HG03460 (cell line): ENCODE measurements around the gene REM1.
"Not testable (repeated sequence)": the region's sequence is repeated elsewhere in the genome, so short reads cannot be mapped to it uniquely, and the experiment has no call there.

ENCODE experiments used
- ATAC-seq: cut with Tn5 transposase; IDR thresholded peaks from one replicate; pipeline ENCODE4 v1.9.1; 2021; ENCODE audit not compliant: unreplicated experiment

The REM1 gene

GRCh38 chr20:31474758-31475427 is at the start of gene REM1, which contains the start of gene DEFB124:
Gene REM1 (plus strand): TSS chr20:31475288. CDS start chr20:31476446, 1,158 bp downstream.
Gene DEFB124 (minus strand): TSS chr20:31475127. CDS start chr20:31473013, 2,114 bp downstream.
- ATAC-seq: no peak

- ATAC-seq: no peak
These were observed 49.3 kb upstream of the REM1 start for GRCh38 chr20:31425797-31426196.

- not testable (repeated sequence) for ATAC-seq
These were observed 48.1 kb upstream of the REM1 start for GRCh38 chr20:31426891-31427551.

- not testable (repeated sequence) for ATAC-seq
These were observed 47.5 kb upstream of the REM1 start for GRCh38 chr20:31427576-31427975.

GRCh38 chr20:31430568-31431115 is 44.4 kb upstream of the REM1 start:
- no peak for ATAC-seq

- no peak for ATAC-seq
These were observed 35.0 kb upstream of the REM1 start, which contains the start of gene DEFB123 for GRCh38 chr20:31440012-31440659. Gene DEFB123 (plus strand): TSS chr20:31440632. CDS start chr20:31440699, 67 bp downstream.

- ATAC-seq: no peak
These were observed 28.8 kb upstream of the REM1 start for GRCh38 chr20:31446084-31446819.

- no peak for ATAC-seq
These were observed 25.3 kb upstream of the REM1 start for GRCh38 chr20:31449511-31450414.

GRCh38 chr20:31452575-31452974 is 22.5 kb upstream of the REM1 start:
- no peak for ATAC-seq

- ATAC-seq: no peak
These were observed 20.7 kb upstream of the REM1 start for GRCh38 chr20:31454361-31454760.

- ATAC-seq: not testable (repeated sequence)
These were observed 4.1 kb upstream of the REM1 start for GRCh38 chr20:31470946-31471345.

- no peak for ATAC-seq
These were observed 2.4 kb upstream of the REM1 start for GRCh38 chr20:31472395-31473330.

GRCh38 chr20:31473331-31474096 is 1.6 kb upstream of the REM1 start:
- no peak for ATAC-seq

GRCh38 chr20:31474097-31474436 is 1.0 kb upstream of the REM1 start:
- ATAC-seq: no peak

GRCh38 chr20:31475472-31476293 is 595 bp downstream of the REM1 start:
- no peak for ATAC-seq

- no peak for ATAC-seq
These were observed 1.2 kb downstream of the REM1 start for GRCh38 chr20:31476294-31476585.

- no peak for ATAC-seq
These were observed 1.6 kb downstream of the REM1 start for GRCh38 chr20:31476643-31477215.
